Measurements from ENCODE around the gene PHF21B.

DNA sequence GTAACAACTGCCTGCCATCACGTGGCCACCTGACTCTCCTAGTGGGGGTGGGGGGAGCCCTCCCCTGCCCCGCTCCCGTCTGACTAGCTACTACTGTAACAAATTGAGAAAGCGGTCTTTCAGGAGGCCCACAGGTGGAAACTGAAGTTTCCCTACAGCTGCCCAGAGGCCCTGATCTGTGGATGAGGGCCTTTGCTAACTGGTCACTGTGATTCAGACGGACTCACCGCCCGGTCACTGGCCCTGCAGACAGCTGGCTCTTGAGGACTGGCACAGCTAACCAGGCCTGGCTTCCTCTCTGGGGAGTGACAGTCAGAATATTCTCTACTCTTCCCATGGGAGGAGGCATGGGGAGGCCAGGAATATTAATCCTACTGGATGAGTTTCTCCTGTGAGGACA is 140.6 kb downstream of the PHF21B start:
- TF ChIP-seq, protein P1, sequence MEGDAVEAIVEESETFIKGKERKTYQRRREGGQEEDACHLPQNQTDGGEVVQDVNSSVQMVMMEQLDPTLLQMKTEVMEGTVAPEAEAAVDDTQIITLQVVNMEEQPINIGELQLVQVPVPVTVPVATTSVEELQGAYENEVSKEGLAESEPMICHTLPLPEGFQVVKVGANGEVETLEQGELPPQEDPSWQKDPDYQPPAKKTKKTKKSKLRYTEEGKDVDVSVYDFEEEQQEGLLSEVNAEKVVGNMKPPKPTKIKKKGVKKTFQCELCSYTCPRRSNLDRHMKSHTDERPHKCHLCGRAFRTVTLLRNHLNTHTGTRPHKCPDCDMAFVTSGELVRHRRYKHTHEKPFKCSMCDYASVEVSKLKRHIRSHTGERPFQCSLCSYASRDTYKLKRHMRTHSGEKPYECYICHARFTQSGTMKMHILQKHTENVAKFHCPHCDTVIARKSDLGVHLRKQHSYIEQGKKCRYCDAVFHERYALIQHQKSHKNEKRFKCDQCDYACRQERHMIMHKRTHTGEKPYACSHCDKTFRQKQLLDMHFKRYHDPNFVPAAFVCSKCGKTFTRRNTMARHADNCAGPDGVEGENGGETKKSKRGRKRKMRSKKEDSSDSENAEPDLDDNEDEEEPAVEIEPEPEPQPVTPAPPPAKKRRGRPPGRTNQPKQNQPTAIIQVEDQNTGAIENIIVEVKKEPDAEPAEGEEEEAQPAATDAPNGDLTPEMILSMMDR (IDR thresholded peaks at IDR 0.05), result no peak
- TF ChIP-seq POLR2A (IDR thresholded peaks at IDR 0.05; ENCODE audit: low read depth), result no peak

All from esophagus muscularis mucosa (tissue), 3 donors.